Astrocyte (in vitro differentiated cells and primary cell): ENCODE results near the gene MIOX. TPM values are rescaled to one million over a fixed set of nuclear protein-coding genes. Genes with fewer than 3 reads are reported as not detected.

Source experiments
- DNase-seq: peaks from one replicate; pipeline ENCODE4 v3.0.0-alpha.2; 2010; ENCODE audit warnings: low read depth
- FAIRE-seq: peaks from 2 replicates; lab custom pipeline; 2011; peaks lifted over from hg19 to GRCh38; lab: Jason Lieb, UNC
- H2AFZ ChIP-seq: 2 replicates; pipeline ENCODE4 v1.6.0; 2012; ENCODE audit warnings: low read depth, low read length, inconsistent platforms
- H3K27ac ChIP-seq: 2 replicates; pipeline ENCODE4 v1.5.1; 2011; ENCODE audit warnings: low read depth, low read length, inconsistent platforms
- H3K27me3 ChIP-seq: 2 replicates; pipeline ENCODE4 v1.6.0; 2011; ENCODE audit warnings: low read length, inconsistent platforms; ENCODE audit not compliant: insufficient read depth
- H3K36me3 ChIP-seq: 2 replicates; pipeline ENCODE4 v1.5.1; 2011; ENCODE audit warnings: low read length, inconsistent platforms; ENCODE audit not compliant: insufficient read depth
- H3K4me1 ChIP-seq: 2 replicates; pipeline ENCODE4 v1.5.1; 2011; ENCODE audit warnings: low read length, inconsistent platforms; ENCODE audit not compliant: insufficient read depth
- H3K4me2 ChIP-seq: 2 replicates; pipeline ENCODE4 v1.6.0; 2012; ENCODE audit warnings: low read length, inconsistent platforms
- H3K4me3 ChIP-seq: 2 replicates; pipeline ENCODE4 v1.5.1; 2011; ENCODE audit warnings: low read depth, mild to moderate bottlenecking, low read length, inconsistent platforms; ENCODE audit not compliant: insufficient read depth
- H3K79me2 ChIP-seq: 2 replicates; pipeline ENCODE4 v1.6.0; 2012; ENCODE audit warnings: mild to moderate bottlenecking, low read length, inconsistent platforms; ENCODE audit not compliant: insufficient read depth
- H3K9ac ChIP-seq: 2 replicates; pipeline ENCODE4 v1.6.0; 2012; ENCODE audit warnings: mild to moderate bottlenecking, low read length, inconsistent platforms
- H3K9me3 ChIP-seq: 2 replicates; pipeline ENCODE4 v1.5.1; 2012; ENCODE audit warnings: low read depth, mild to moderate bottlenecking, low read length, inconsistent platforms; ENCODE audit not compliant: insufficient read depth
- H4K20me1 ChIP-seq: 2 replicates; pipeline ENCODE4 v1.6.0; 2012; ENCODE audit warnings: low read length, inconsistent platforms; ENCODE audit not compliant: insufficient read depth
- H3K27ac Mint-ChIP-seq: one replicate; pipeline ENCODE4 v1.8.0; 2021; ENCODE audit warnings: mild to moderate bottlenecking, mixed read lengths; ENCODE audit not compliant: unreplicated experiment
- H3K27me3 Mint-ChIP-seq: one replicate; pipeline ENCODE4 v1.8.0; 2021; ENCODE audit warnings: low read depth, mixed read lengths; ENCODE audit not compliant: unreplicated experiment
- H3K36me3 Mint-ChIP-seq: one replicate; pipeline ENCODE4 v1.8.0; 2021; ENCODE audit warnings: low read depth, mixed read lengths; ENCODE audit not compliant: unreplicated experiment
- H3K4me1 Mint-ChIP-seq: one replicate; pipeline ENCODE4 v1.8.0; 2021; ENCODE audit warnings: low read depth, mixed read lengths; ENCODE audit not compliant: unreplicated experiment
- H3K4me3 Mint-ChIP-seq: one replicate; pipeline ENCODE4 v1.8.0; 2021; ENCODE audit warnings: mild to moderate bottlenecking, moderate library complexity, mixed read lengths; ENCODE audit not compliant: unreplicated experiment
- H3K9me3 Mint-ChIP-seq: one replicate; pipeline ENCODE4 v1.8.0; 2021; ENCODE audit warnings: mild to moderate bottlenecking, mixed read lengths; ENCODE audit not compliant: unreplicated experiment
- CTCF ChIP-seq: IDR thresholded peaks from 2 replicates; pipeline ENCODE4 v1.5.1; 2011; ENCODE audit warnings: low read depth, mild to moderate bottlenecking, inconsistent platforms, low read length, moderate library complexity; ENCODE audit not compliant: insufficient read depth
- EZH2 ChIP-seq: IDR thresholded peaks from 2 replicates; pipeline ENCODE4 v1.6.1; 2012; ENCODE audit warnings: mild to moderate bottlenecking, low read length, inconsistent platforms; ENCODE audit not compliant: insufficient read depth
- total RNA-seq: library from RNA; stranded (reverse); gene quantifications from 2 replicates; pipeline ENCODE4 v1.2.1, GENCODE V29; 2021

MIOX gene
- total RNA-seq, 1 donor from 2014 or later = 0.91 TPM

- no peak overlapping the region for H3K27ac Mint-ChIP-seq
- Histone ChIP-seq H4K20me1 (peaks cover 47% of the 10 kb centered on the region), H3K79me2 (no peaks in the 10 kb centered on the region), H2AFZ (no peak overlapping the region), H3K4me2 (no peak overlapping the region), H3K9ac (no peak overlapping the region), H3K4me1 (peaks cover 7% of the 10 kb centered on the region), H3K27ac (no peak overlapping the region), H3K27me3 (no peaks in the 10 kb centered on the region), H3K4me3 (no peak overlapping the region), H3K36me3 (no peaks in the 10 kb centered on the region), H3K9me3 (no peaks in the 10 kb centered on the region)
- DNase-seq = no peak
- no peak for TF ChIP-seq CTCF
- no peak for TF ChIP-seq EZH2
- H3K4me3 Mint-ChIP-seq = no peak overlapping the region
- no peaks in the 10 kb centered on the region for H3K27me3 Mint-ChIP-seq
- no peak for FAIRE-seq
- no peaks in the 10 kb centered on the region for H3K9me3 Mint-ChIP-seq
- peaks cover 9% of the 10 kb centered on the region for H3K36me3 Mint-ChIP-seq
- H3K4me1 Mint-ChIP-seq = peaks cover 3% of the 10 kb centered on the region
These were observed 39.7 kb upstream of the MIOX start for GRCh38 chr22:50446708-50447575.

GRCh38 chr22:50447576-50448551 lies 38.8 kb upstream of the MIOX start:
- H3K36me3 Mint-ChIP-seq = peaks cover 7% of the 10 kb centered on the region
- no peak overlapping the region for H3K4me3 ChIP-seq
- H3K27me3 ChIP-seq = no peaks in the 10 kb centered on the region
- FAIRE-seq (no peak), DNase-seq (no peak)
- H3K4me3 Mint-ChIP-seq = no peak overlapping the region
- H3K4me1 ChIP-seq = peaks cover 7% of the 10 kb centered on the region
- no peaks in the 10 kb centered on the region for H3K9me3 Mint-ChIP-seq
- H3K36me3 ChIP-seq = peaks cover 4% of the 10 kb centered on the region
- H3K27ac ChIP-seq = no peak overlapping the region
- no peak for TF ChIP-seq EZH2
- no peak for TF ChIP-seq CTCF
- no peak overlapping the region for H3K9ac ChIP-seq
- H3K27me3 Mint-ChIP-seq = no peaks in the 10 kb centered on the region
- peaks cover 3% of the 10 kb centered on the region for H3K4me1 Mint-ChIP-seq
- no peaks in the 10 kb centered on the region for H3K9me3 ChIP-seq
- peak overlapping the region; percentile 72 for H3K27ac Mint-ChIP-seq
- no peak overlapping the region for H2AFZ ChIP-seq
- H4K20me1 ChIP-seq = peaks cover 44% of the 10 kb centered on the region
- no peak overlapping the region for H3K4me2 ChIP-seq
- H3K79me2 ChIP-seq = no peaks in the 10 kb centered on the region
